Ovary (tissue), 9 donors: ENCODE results near the gene CLDN7. TPM values are rescaled to one million over a fixed set of nuclear protein-coding genes. Genes with fewer than 3 reads are reported as not detected.
A peak's percentile ranks its signal among the peaks of the same experiment; 100 is the strongest.

ENCODE experiments used
- DNase-seq, 5 donors: peaks; one replicate each; pipeline ENCODE4 v3.0.0-alpha.2; 2019 to 2020
- H3K27ac ChIP-seq, 2 donors: fragments of 200-600 bp; one replicate each; pipeline versions ENCODE4 v1.5.1 to v1.8.0; 2019 to 2022
- H3K27me3 ChIP-seq: fragments of 200-600 bp; one replicate; pipeline ENCODE4 v1.8.0; 2022
- H3K36me3 ChIP-seq: fragments of 200-600 bp; sonication (generic); one replicate; pipeline ENCODE4 v1.5.1; 2019
- H3K4me1 ChIP-seq: one replicate; pipeline ENCODE4 v1.8.1; 2013; ENCODE audit warnings: mild to moderate bottlenecking, moderate library complexity; ENCODE audit not compliant: insufficient read depth
- H3K4me3 ChIP-seq: fragments of 200-600 bp; sonication (generic); one replicate; pipeline ENCODE4 v1.5.1; 2017
- H3K9me3 ChIP-seq, 2 donors: fragments of 200-600 bp in 1 of 2; sonication (generic) in 1 of 2; one replicate each; pipeline versions ENCODE4 v1.5.1 to v1.8.1; 2013 to 2019; ENCODE audit warnings: mild to moderate bottlenecking in 1 of 2, moderate library complexity in 1 of 2
- CTCF ChIP-seq, 3 donors: fragments of 450-650 bp in 2 of 3; fragments of 200-600 bp in 1 of 3; IDR thresholded peaks; one replicate each; pipeline versions ENCODE4 v1.5.1 to v1.8.0; 2016 to 2022; ENCODE audit warnings: antibody characterized with exemption in 3 of 3, mild to moderate bottlenecking in 1 of 3
- EP300 ChIP-seq: sonication (generic); formaldehyde crosslinking; IDR thresholded peaks from one replicate; pipeline ENCODE4 v1.6.1; 2017; ENCODE audit warnings: antibody characterized with exemption
- POLR2A ChIP-seq: fragments of 450-650 bp; IDR thresholded peaks from one replicate; pipeline ENCODE4 v1.6.1; 2017; ENCODE audit warnings: antibody characterized with exemption, mild to moderate bottlenecking, moderate library complexity
- WGBS, 3 donors: extraction: QIAGEN DNeasy Blood & Tissue Kit in 1 of 3; methylation state at CpG; one replicate each; pipeline versions ENCODE4 v1.1.5 to v1.1.7; 2013 to 2017; 5-methylcytosine and 5-hydroxymethylcytosine counted together
- intact Hi-C, 4 donors: fragments of 100-400 bp; cut with DNase I; formaldehyde crosslinking; loops; one replicate each; pipeline versions ENCODE4 v1.11.0 to v1.15.1; 2022 to 2023
- polyA plus RNA-seq, 2 donors: library from polyadenylated mRNA; stranded (reverse); fragments of 200-250 nt in 1 of 2; fragments of 350-450 nt in 1 of 2; fragmentation: Illumina TruSeq in 1 of 2; extraction: RNeasy Lipid Tissue Mini Kit (QIAGEN cat#74804) in 1 of 2; gene quantifications; one replicate each; pipeline ENCODE4 v1.2.3, GENCODE V29; 2013 to 2014
- total RNA-seq, 7 donors: library from RNA; depleted of rRNA in 2 of 7; stranded (reverse); fragments of >200 nt in 2 of 7; fragmentation: NEBNext Ultra II Directional in 3 of 7; extraction: Animal tissue kit (Norgen Biotek cat#: 25700) in 3 of 7; gene quantifications; one replicate each; pipeline versions ENCODE4 v1.1.0 to v1.2.4, GENCODE V29; 2016 to 2023
- donor health status: DM: no; HTN: no; CAD: no; lungs with moderate emphysema.
- donor health status: DM: no; HTN: no; CAD: no.
- donor health status: Bipolar disorder and iron deficiency.
- donor health status: DM: yes; HTN: yes; CAD: no.
- donor health status: DM: no; HTN: no; CAD: no.
- donor health status: DM: yes; HTN: yes; CAD: no.

CLDN7 gene
- total and polyA plus RNA-seq, 9 donors = 0.27 to 102 (median 4.7) TPM; not detected in 1

- Histone ChIP-seq H3K27ac (no peak overlapping the region), H3K4me1 (peaks cover 11% of the 10 kb centered on the region), H3K36me3 (no peaks in the 10 kb centered on the region), H3K9me3 (no peaks in the 10 kb centered on the region), H3K27me3 (peaks cover 7% of the 10 kb centered on the region), H3K4me3 (no peak overlapping the region)
- no peak for DNase-seq
- WGBS, 3 donors = 42 to 50% (median 43%) methylated on average over 4 of the region's 4 CpGs
- TF ChIP-seq EP300 = no peak
- TF ChIP-seq POLR2A = no peak
- no peak for TF ChIP-seq CTCF (IDR thresholded peaks at IDR 0.05)
- intact Hi-C loops = no loop called here
Measured at GRCh38 chr17:7263801-7264078, 1.5 kb upstream of the CLDN7 start.

- Histone ChIP-seq H3K4me1 (peaks cover 11% of the 10 kb centered on the region), H3K27ac (no peak overlapping the region), H3K9me3 (no peaks in the 10 kb centered on the region), H3K27me3 (peaks cover 7% of the 10 kb centered on the region), H3K36me3 (no peaks in the 10 kb centered on the region), H3K4me3 (no peak overlapping the region)
- no peak for TF ChIP-seq POLR2A
- TF ChIP-seq CTCF (IDR thresholded peaks at IDR 0.05) = no peak
- no peak for TF ChIP-seq EP300
- whole genome bisulfite sequencing, 3 donors = 6 to 9% (median 7%) methylated on average over 26 of the region's 26 CpGs
- intact Hi-C loops = no loop called here
- no peak for DNase-seq
Measured at GRCh38 chr17:7262935-7263800, 890 bp upstream of the CLDN7 start.

- Histone ChIP-seq H3K27ac (no peak overlapping the region), H3K4me3 (peak overlapping the region; percentile 33), H3K36me3 (no peaks in the 10 kb centered on the region), H3K9me3 (no peaks in the 10 kb centered on the region), H3K27me3 (peaks cover 7% of the 10 kb centered on the region), H3K4me1 (peaks cover 11% of the 10 kb centered on the region)
- intact Hi-C loops = no loop called here
- TF ChIP-seq CTCF (IDR thresholded peaks at IDR 0.05) (no peak), POLR2A (no peak), EP300 (no peak)
- no peak for DNase-seq
- WGBS, 3 donors = 5 to 7% (median 7%) methylated on average over 40 to 71 of the region's 71 CpGs
Measured at GRCh38 chr17:7261379-7262191, 693 bp downstream of the CLDN7 start.

GRCh38 chr17:7260651-7261378 lies 1.5 kb downstream of the CLDN7 start:
- intact Hi-C loops = no loop called here
- peak in 1 of 5 donors; percentile 29 for DNase-seq
- TF ChIP-seq EP300 = no peak
- no peak for TF ChIP-seq POLR2A
- no peak for TF ChIP-seq CTCF (IDR thresholded peaks at IDR 0.05)
- H3K36me3 ChIP-seq = no peaks in the 10 kb centered on the region
- peaks cover 7% of the 10 kb centered on the region for H3K27me3 ChIP-seq
- 4 to 5% (median 5%) methylated on average over 37 to 54 of the region's 54 CpGs for WGBS, 3 donors
- no peak overlapping the region for H3K27ac ChIP-seq
- peak overlapping the region; percentile 33 for H3K4me3 ChIP-seq
- H3K9me3 ChIP-seq = no peaks in the 10 kb centered on the region
- peaks cover 11% of the 10 kb centered on the region for H3K4me1 ChIP-seq
